HG03354 (cell line): ENCODE measurements around the gene LCE1D.

Experiments used
- ATAC-seq: cut with Tn5 transposase; IDR thresholded peaks from one replicate; pipeline ENCODE4 v1.9.1; 2021; ENCODE audit warnings: mild to moderate bottlenecking; ENCODE audit not compliant: unreplicated experiment, poor library complexity, severe bottlenecking

LCE1D gene, protein sequence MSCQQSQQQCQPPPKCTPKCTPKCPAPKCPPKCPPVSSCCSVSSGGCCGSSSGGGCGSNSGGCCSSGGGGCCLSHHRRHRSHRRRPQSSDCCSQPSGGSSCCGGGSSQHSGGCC

DNA sequence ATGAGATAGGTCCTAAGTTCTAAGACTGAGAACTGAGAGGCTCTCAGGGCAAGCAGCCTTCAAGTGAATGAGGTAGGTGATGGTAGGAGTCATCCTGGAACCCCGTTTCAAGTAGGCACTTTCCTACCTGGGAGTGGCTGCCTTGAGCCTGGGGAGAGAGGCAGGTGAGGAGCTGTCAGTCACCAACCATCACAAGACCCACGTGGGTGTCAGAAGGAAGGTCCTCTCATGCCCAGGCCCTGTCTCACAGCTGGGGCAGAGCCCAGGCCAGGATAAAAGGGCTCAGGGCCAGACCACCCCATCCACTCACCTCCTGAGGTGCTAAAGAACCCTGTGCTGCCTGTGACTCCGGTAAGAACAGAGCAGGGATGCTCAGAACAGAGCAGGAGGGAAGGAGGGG is at the start of gene LCE1D:
LCE1D (plus strand) TSS at position 301 of the 400 bp plus-strand sequence. CDS start 1,074 bp downstream, outside the sequence.
- no peak for ATAC-seq

DNA sequence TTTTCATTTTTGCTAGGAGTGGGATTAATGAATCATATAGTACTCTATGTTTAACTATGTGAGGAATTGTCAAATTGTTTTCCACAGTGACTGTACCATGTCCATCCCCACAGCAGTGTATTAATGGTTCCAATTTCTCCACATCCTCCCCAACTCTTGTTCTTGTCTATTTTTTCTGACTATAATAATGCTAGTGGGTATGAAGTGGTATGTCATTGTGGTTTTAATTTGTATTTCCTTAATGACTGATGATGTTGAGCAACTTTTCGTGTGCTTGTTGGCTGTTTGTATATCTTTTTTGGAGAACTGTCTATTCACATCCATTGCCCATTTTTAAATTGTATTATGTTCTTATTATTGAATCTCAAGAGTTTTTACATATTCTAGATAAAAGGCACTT is 48.7 kb upstream of the LCE1D start:
- no peak for ATAC-seq

DNA sequence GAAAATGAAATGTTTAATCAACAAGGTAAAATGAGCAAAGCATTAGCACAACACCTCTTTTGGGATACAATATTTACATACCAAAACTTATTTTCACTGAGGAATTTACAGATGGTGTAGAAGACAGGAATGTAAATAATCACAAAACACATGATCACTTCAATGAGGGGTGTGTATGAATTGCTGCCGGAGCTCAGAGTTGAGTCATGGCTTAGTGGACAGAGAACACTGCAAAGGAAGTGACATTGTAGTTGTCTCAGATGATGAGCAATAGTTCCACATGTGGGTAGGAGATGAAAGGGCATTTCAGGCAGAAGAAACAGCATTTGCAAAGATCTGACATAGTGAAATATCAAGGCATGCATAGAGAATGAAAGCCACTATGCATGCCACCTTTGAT is 44.3 kb upstream of the LCE1D start:
- ATAC-seq = no peak

DNA sequence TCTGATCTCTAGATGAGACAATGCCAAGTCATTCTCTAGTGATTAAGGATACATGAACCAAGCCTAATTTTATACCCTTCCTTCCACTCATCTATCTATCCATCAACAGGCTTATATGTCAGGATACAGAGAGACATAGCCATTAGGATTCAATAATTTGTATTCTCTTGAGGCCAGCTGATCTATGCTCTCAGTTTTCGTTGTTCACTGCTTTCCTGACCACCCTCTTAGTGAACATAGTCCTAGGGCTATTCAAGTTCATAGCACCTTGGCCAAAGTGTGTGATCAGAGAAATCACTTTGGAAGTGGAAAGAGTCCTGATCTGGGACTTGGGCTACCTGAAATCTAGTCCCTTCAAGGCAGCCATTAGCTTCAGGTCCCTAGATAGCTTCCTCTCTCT is 42.9 kb upstream of the LCE1D start:
- no peak for ATAC-seq

DNA sequence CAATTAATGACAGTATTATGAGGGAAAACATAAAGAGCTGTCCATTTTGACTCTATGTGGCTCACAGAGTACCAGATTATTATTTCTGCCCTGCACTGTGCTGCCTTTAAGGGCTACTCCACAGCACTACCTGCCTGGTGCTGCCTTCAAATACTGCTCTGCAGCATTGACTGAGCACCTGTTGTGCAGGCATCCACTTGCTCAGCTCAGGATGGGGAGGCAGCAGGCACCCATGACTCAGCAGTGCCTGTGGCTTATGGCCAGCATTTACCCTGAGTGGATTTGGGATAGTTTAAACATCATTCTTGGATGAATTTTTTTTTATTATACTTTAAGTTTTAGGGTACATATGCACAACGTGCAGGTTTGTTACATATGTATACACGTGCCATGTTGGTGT is 39.6 kb upstream of the LCE1D start:
- no peak for ATAC-seq

DNA sequence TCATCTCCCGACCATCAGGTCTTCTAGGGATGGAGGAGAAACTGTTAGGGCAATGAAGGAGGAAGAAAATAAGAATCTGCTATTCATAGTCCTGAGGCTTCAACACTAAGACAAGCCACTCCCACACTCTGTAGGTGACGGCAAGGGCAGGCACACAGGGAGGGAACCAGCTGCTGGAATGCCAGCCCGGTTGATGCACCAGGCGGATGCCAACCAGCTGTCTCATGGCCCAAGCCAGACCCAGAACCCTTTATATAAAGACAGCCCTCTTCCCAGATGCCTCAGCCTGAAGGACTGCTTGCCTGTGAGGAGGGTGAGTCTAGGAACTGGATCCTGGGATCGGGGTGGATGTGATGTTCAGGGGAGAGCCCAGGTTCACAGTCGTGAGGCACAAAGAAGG is 38.8 kb upstream of the LCE1D start, which contains the start of gene KPRP:
KPRP (plus strand) TSS at position 279 of the 400 bp plus-strand sequence. CDS start 1,564 bp downstream, outside the sequence.
- ATAC-seq = no peak

DNA sequence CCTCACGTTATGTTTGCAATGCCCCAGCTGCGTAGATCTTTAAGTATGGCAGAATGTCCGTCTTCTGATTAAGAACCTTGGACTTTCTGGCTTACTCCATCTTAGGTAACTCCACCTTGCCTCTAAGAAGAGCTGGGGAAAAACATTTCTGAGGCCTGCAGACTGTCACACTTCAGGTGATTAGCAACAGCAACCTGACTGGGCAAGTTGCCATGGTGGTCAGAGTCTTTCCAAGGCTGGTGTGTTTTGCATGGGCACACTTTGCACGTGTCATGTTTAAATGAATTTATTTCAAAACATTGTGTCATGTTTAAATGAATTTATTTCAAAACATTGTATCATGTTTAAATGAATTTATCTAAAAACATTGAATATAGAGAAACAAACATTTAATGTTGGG is 37.9 kb upstream of the LCE1D start:
- ATAC-seq = no peak

DNA sequence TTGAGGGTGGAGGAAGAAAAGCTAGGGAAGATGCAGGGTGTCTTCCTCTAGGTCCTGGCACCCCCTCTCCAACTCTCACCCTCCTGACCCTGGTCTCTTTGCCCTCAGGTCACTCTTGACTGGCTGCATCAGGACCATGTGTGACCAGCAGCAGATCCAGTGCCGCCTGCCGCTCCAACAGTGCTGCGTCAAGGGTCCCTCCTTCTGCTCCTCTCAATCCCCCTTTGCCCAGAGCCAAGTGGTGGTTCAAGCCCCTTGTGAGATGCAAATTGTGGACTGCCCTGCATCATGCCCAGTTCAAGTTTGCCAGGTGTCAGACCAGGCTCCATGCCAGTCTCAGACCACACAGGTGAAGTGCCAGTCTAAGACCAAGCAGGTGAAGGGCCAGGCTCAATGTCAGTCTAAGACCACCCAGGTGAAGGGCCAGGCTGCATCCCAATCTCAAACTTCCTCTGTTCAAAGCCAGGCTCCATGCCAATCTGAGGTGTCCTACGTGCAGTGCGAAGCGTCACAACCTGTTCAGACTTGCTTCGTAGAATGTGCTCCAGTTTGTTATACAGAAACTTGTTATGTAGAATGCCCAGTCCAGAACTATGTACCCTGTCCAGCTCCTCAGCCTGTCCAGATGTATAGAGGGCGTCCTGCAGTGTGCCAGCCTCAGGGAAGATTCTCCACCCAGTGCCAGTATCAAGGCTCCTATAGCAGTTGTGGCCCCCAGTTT is 36.9 kb upstream of the LCE1D start:
- no peak for ATAC-seq

DNA sequence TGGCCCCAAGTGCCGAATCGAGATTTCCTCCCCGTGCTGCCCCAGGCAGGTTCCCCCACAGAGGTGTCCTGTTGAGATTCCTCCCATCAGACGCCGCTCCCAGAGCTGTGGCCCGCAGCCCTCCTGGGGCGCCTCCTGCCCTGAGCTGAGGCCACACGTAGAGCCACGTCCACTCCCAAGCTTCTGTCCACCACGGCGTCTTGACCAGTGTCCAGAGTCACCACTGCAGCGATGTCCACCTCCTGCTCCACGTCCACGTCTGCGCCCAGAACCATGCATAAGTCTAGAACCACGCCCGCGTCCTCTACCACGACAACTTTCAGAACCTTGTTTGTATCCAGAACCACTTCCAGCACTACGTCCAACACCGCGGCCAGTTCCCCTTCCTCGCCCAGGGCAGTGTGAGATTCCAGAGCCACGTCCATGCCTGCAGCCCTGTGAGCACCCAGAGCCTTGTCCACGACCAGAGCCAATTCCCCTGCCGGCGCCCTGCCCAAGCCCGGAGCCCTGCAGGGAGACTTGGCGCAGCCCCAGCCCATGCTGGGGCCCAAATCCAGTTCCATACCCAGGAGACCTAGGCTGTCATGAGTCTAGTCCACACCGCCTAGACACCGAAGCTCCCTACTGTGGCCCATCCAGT is 35.9 kb upstream of the LCE1D start:
- no peak for ATAC-seq

DNA sequence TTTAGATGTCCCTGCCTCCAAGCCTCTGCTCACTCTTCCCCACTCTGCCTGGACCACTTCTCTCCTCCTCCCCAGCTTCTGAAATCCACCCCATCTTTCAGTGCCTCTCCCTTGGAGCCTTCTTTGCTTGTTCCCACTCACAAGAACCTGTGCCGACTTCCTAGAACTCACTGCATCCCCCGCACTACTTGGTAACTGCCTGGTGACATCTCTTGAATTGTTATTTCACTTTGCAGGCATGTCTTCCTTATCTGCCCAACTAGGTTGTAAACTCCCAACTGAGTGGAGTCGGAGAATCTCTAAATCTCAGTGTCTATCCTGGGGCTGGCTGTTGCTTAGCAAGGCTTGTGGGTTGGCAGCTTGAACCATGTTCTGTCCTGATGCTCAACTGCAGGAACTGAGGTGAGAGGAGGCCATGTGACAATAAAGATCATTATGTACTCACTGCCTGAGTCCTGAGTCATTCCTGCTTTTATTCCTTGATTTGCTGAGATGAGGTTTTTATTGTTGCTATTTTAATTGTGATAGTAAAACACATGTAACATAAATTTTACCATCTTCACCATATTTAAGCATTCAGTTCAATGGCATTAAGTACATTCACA is 34.8 kb upstream of the LCE1D start:
- ATAC-seq = no peak

DNA sequence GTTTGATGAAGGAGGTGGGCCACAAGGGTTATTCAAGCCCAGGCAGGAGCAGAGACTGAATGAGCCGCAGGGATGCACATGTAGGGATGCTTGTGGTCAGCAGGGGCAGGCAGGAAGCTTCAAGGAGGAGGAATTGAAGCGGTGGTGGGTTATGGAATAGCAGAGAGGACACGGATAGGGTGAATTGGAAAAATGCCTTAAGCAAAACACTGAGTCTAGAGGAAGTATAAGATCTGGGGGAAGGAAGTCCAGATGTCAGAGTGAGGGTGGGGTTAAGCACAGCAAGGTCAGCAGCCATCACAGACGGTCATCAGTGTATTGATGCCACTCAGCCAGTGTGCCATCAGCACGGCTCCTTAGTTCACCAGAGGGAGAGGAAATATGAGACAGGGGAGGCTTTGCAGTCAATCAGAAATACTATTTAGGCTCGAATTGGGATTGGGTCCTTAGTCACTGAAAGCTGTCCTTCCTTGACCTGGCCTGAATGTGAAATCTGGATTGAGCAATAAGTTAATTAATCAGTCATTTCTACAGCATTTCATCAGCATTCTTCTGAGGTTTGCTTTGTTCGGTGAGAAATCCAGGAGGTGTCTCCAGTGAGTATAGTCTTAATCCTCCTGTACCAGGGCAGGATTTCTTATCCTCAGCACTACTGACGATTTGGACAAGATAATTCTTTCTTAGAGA is 27.5 kb upstream of the LCE1D start:
- ATAC-seq = no peak

DNA sequence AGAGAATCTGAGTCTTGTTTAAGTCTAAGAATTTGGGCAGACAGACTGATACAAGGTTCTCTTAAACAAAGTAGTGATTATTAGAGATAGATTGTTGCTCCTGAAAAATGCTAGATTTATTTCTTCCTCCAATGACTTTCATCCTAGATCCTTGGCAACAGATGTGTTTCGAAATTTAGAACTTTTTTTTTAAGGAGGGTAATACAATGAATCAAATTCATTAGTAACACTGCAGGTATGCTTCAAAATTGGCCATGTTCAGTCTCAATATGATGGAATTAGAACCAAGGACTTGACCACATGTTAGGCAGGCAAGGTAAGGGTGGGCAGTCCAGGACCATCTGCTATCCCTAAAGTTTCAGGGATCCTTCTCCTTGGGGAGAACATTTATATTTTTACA is 26.1 kb upstream of the LCE1D start:
- ATAC-seq = no peak

DNA sequence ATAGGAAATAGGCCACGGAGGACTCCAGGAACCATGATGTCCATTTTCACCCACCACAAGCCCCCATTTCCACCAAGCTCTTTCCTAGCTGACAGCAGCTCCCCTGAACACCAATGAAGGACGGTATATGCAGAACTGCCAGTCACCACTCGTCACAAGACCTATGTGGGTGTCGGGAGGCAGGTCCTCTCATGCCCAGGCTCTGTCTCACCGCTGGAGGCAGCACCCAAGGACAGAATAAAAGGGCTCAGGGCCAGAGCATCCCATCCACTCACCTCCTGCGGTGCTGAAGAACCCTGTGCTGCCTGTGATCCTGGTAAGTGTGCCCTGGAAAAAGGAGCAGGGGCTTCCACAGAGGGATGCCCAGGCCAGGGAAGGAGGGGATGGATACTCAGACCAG is 21.6 kb upstream of the LCE1D start, which contains the start of gene LCE1F:
LCE1F (plus strand) TSS at position 266 of the 400 bp plus-strand sequence. CDS start 1,232 bp downstream, outside the sequence.
- no peak for ATAC-seq

DNA sequence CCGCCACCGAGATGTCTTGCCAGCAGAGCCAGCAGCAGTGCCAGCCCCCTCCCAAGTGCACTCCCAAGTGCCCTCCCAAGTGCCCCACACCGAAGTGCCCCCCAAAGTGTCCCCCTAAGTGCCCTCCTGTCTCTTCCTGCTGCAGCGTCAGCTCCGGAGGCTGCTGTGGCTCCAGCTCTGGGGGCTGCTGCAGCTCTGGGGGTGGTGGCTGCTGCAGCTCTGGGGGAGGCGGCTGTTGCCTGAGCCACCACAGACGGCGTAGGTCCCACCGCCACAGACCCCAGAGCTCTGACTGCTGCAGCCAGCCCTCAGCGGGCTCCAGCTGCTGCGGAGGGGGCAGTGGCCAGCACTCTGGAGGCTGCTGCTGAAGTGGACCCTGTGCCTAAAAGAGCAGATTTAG is 20.2 kb upstream of the LCE1D start:
- no peak for ATAC-seq

DNA sequence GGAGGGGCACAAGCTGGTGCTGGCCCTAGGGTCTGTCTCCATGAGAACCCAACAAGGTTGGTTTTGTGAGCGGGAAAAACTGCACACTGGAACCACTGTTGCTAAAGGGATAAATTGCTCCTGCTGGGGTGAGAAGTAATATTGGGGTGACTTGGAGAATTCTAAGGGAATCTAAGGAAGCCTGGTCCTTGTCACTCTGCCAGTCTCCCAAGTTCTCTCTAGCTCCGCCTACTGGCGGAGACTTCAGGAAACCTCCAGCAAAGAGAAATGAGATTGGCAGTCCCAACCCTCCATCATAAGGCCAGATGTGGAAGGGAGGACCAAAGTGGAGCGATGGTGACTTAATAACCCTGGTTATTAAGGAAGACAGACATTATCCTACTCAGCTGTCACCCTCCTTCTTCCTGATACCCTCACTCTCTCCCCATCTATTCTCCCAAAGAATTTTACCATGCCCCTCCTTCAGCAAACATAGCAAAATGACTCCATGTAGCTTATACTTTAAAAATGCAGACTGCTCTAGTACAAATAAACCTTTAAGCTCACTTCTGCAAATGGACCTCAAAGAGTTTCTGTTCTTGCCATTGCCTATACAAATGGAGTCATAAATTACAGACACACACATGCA is 18.9 kb upstream of the LCE1D start:
- ATAC-seq = no peak

DNA sequence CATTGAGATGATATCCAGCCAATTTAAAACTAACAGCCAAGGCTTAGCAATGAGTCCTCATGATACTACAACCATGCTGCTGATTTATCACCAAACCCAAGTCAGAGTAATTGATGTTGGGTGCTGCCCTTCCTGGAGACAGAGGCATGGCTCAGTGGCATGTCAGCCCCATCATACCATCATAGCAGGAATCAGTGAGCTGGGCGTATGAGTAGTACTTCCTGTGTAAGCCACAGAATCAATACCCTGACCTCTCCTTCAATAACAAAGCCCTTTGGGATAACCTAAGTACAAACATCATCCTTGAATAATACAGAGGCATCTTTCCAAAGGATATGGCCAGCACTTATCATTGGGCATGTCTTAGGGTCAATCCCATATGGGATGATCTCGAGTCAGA is 13.4 kb upstream of the LCE1D start:
- no peak for ATAC-seq

DNA sequence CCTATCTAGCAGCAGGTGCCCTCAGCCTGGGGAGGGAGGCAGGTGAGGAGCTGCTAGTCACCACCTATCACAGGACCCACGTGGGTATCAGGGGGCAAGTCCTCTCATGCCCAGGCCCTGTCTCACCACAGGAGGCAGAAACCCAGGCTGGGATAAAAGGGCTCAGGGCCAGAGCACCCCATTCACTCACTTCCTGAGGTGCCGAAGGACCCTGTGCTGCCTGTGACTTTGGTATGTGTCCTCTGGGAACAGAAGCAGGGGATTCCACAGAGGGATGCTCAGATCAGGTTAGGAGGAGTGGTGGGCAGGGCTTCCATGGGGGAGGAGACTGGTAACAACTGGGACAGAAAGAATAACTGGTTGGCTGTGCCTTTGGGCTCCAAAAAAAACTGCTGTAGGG is 10.4 kb upstream of the LCE1D start, which contains the start of gene LCE1E:
LCE1E (plus strand) TSS at position 181 of the 400 bp plus-strand sequence. CDS start 1,043 bp downstream, outside the sequence.
- no peak for ATAC-seq

DNA sequence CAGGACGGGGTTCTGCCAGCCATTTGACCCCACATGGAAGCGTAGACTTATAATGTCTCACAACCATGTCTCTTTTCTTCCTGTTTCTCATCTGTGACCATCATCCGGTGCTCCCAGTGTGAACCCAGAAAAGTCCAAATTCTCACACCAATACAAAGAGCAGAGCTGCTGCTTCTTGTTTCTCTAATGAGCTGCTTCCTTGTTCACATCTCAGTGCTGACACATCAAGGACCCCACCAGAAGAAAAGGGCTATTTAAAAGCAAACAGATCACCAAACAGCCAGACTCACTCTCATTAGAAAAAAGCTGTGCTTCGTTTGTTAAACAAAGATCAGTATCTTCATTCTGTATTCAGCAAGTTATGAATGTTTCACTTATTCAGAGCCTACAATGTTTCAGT is 835 bp upstream of the LCE1D start:
- no peak for ATAC-seq

DNA sequence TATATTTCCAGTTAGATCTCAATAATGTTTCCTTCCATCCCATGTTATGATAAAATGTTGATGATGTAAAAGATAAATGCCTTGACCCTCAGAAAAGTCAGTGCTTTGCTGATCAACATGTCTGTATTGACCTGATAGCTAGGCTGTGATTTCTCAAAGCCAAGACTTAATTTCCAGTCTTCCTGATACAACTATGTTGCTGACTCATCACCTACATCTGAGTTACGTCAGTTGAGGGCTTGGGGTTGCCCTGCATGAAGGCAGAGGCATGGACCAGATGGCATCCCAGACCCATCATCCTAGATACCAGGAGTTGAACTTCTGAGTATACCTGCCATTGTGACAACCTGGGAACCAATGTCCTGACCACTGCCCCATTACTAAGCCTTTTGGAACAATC is 4.8 kb downstream of the LCE1D start:
- ATAC-seq = no peak

DNA sequence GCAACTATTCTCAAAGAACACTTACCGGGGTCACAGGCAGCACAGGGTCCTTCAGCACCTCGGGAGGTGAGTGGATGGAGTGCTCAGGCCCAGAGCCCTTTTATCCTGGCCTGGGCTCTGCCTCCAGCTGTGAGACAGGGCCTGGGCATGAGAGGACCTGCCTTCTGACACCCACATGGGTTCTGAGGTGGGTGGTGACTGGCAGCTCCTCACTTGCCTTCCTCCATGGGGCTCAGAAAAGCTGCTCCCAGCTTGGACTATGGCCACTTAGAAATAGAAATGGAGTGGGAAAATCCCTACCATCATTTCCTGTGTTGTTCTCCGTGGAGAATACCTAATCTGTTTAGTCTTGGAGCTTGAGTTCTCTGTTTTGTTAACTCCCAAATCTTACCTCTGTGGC is 10.1 kb downstream of the LCE1D start, which contains the start of gene LCE1C:
LCE1C (minus strand) TSS at position 76 of the 400 bp plus-strand sequence. CDS start 1,173 bp downstream, outside the sequence.
- ATAC-seq = no peak
